ENCODE data around the gene ARMH3. TPM values are rescaled to one million over a fixed set of nuclear protein-coding genes. Genes with fewer than 3 reads are reported as not detected.

Gene ARMH3
- polyA plus RNA-seq, 1 experiment, result 19.8 TPM

DNA sequence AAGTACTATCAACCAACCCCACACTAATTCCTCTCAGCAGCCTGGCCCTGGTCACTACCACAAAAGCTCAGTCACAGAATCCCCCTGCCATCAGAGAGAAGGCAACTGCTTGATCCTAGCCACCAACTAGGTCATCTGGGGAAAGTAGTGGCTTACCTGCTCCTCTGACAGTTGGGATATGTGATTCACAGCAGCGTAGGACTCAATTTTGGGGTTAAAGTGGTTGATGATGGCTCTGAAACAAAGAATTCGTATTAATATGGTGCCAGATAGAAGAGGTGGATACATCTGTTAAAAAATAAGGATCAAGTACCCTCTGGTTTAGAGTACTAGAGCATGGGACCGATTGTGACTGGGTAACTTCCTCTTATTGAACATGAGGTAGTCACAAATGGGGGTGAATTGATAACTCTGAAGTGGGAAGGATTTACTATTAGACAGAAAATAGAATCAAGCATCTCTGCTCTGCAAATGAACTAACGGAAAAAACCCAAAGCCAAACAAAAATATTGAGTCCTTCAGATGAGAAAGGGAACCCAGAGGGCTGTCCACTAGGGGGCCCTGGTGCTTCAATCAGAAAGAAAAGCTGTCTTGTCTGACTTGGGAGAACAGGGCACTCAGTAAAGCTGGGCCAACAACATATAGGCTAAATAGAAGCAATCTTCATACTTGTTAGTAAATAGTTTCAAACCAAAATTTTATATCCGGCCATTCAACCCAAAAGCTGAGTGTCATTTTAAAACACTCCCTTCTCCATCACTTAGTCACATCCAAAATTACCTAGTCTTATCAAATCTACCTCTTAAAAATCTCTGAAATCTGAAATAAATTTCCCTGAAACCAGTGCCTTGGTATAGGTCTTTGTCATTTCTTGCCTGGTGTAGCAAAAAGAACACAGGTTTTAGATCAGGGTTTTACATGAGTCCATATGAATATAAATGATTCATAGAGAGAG, 166.4 kb downstream of the ARMH3 start:
- TF ChIP-seq CTCF (IDR thresholded peaks at IDR 0.05; ENCODE audit: low read depth, low read length), result peak; percentile 97

GRCh38 chr10:101888251-101888949, 167.6 kb downstream of the ARMH3 start:
- ChIA-PET CTCF (interaction anchor here (0.7 to 8.1 kb wide), 17 partner anchors 8 to 184 kb away, joined by 3 to 244 read pairs (median 6); partner anchors contain the start of gene KCNIP2), POLR2A (interaction anchor here (0.6 to 0.9 kb wide), 2 partner anchors 9 to 70 kb away, joined by 3 to 5 read pairs; partner anchors contain the start of gene OGA)
- no peak for DNase-seq (ENCODE audit: low read depth, low spot score)
- no peaks in the 10 kb centered on the region for H3K9me3 ChIP-seq (ENCODE audit: control insufficient read depth, insufficient read depth, low read length)
- H3K4me3 ChIP-seq (ENCODE audit: low read depth, low read length), result no peak overlapping the region
- H3K27ac ChIP-seq (ENCODE audit: low read depth, low read length), result no peak overlapping the region
- no peak for TF ChIP-seq CTCF (IDR thresholded peaks at IDR 0.05; ENCODE audit: low read depth, low read length)
- H3K27me3 ChIP-seq (ENCODE audit: control insufficient read depth, insufficient read depth, low read length), result no peaks in the 10 kb centered on the region

More for the DNA sequence above, 166.4 kb downstream of the ARMH3 start:
- POLR2A ChIA-PET, result interaction anchor here (0.6 kb wide), 1 partner anchor 69 kb away, joined by 3 read pairs; no protein-coding TSS in a partner anchor
- CTCF ChIA-PET, result interaction anchor here (0.6 to 8.1 kb wide), 42 partner anchors 9 to 183 kb away, joined by 3 to 244 read pairs (median 5); no protein-coding TSS in a partner anchor
- peak; percentile 61 for DNase-seq (ENCODE audit: low read depth, low spot score)
- Histone ChIP-seq H3K27ac (ENCODE audit: low read depth, low read length) (no peak overlapping the region), H3K9me3 (ENCODE audit: control insufficient read depth, insufficient read depth, low read length) (no peaks in the 10 kb centered on the region), H3K4me3 (ENCODE audit: low read depth, low read length) (no peak overlapping the region), H3K27me3 (ENCODE audit: control insufficient read depth, insufficient read depth, low read length) (no peaks in the 10 kb centered on the region)

DNA sequence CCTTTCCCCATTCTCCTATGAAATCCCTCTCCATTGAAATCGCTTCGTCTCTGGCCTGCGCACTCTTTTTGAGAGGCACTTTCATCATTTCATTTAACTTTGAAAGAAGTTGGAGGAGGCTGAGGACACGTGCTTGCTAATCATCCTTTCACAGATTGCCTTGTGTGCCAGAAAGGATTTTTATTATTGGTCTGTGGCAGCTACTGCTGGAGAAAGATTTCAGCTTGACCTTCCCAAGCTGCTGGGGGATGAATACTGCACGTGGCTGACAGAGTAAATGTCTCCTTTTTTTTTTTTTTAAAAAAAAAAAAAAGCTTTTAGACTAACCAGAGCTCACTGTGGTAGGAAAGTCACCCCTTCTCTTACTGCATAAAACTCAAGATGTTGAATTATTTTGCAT, 168.2 kb downstream of the ARMH3 start:
- Histone ChIP-seq H3K9me3 (ENCODE audit: control insufficient read depth, insufficient read depth, low read length) (no peaks in the 10 kb centered on the region), H3K27ac (ENCODE audit: low read depth, low read length) (no peak overlapping the region), H3K4me3 (ENCODE audit: low read depth, low read length) (no peak overlapping the region), H3K27me3 (ENCODE audit: control insufficient read depth, insufficient read depth, low read length) (no peaks in the 10 kb centered on the region)
- DNase-seq (ENCODE audit: low read depth, low spot score), result no peak
- CTCF ChIA-PET, result interaction anchor here (0.7 to 8.1 kb wide), 12 partner anchors 8 to 185 kb away, joined by 3 to 244 read pairs (median 15); no protein-coding TSS in a partner anchor
- POLR2A ChIA-PET, result interaction anchor here (0.6 to 0.9 kb wide), 2 partner anchors 8 to 69 kb away, joined by 3 to 5 read pairs; partner anchors contain the start of gene OGA
- TF ChIP-seq CTCF (IDR thresholded peaks at IDR 0.05; ENCODE audit: low read depth, low read length), result no peak

DNA sequence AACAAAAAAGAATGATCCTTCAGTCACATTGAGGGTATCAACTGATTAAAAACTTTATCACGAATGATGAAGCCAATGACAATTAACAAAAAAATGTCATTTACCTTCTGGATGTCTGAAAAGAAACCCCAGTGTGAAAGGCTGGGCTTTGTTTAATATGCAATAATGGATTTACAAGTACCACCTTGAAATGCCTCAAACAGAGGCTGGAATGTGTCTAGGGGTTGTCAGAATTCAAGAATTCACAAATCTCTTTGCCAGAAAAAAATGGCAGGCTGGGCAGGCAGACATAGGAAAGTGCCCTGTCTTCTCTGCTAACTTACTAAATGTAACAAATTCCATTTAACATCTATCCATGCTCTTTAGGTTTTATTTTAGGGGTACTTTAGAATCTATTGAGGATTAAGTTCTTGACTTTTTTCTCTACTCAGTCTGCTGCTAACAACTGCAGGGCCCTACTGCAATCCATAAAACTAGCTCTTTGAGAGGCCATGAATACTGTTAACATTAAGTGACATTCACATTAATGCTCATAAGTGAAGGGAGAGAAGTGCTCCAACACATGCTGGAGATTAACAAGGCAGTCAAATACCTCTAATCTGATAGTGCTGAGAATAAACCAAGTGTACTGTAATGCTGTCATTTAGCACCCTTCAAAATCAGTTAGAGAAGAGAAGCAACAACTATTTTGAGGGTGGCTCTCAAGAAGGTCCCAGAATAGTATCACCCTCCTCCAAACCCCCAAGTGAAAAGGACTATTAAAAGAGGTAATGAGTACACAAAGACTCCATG, 169.3 kb downstream of the ARMH3 start:
- Histone ChIP-seq H3K9me3 (ENCODE audit: control insufficient read depth, insufficient read depth, low read length) (no peaks in the 10 kb centered on the region), H3K4me3 (ENCODE audit: low read depth, low read length) (no peak overlapping the region), H3K27ac (ENCODE audit: low read depth, low read length) (no peak overlapping the region), H3K27me3 (ENCODE audit: control insufficient read depth, insufficient read depth, low read length) (no peaks in the 10 kb centered on the region)
- POLR2A ChIA-PET, result interaction anchor here (0.6 kb wide), 2 partner anchors 28 to 915 kb away, joined by 3 to 6 read pairs; no protein-coding TSS in a partner anchor
- CTCF ChIA-PET, result interaction anchor here (0.6 to 8.1 kb wide), 5 partner anchors 12 to 792 kb away, joined by 3 to 244 read pairs (median 19); no protein-coding TSS in a partner anchor
- DNase-seq (ENCODE audit: low read depth, low spot score), result no peak
- TF ChIP-seq CTCF (IDR thresholded peaks at IDR 0.05; ENCODE audit: low read depth, low read length), result no peak
